A549 (cell line): Measurements from ENCODE around the gene C10orf88. TPM values are rescaled to one million over a fixed set of nuclear protein-coding genes. Genes with fewer than 3 reads are reported as not detected.

Experiments
- ATAC-seq, 2 experiments: fragments of 200-7000 bp in 1 of 2; fragments of >200 bp in 1 of 2; cut with Nextera tagmentation in 1 of 2; cut with Tn5 transposase in 1 of 2; 3 replicates each; pipeline versions ENCODE4 v1.8.0 to v1.9.1; 2018 to 2020; ENCODE audit warnings: mild to moderate bottlenecking in 1 of 2, moderate library complexity in 1 of 2
- CTCF ChIA-PET: fragments of 300-600 bp; sonication (Branson Sonifier 250); formaldehyde crosslinking; extraction: SDS; loops from one replicate; lab custom pipeline; 2021; ENCODE audit warnings: antibody characterized with exemption, inconsistent platforms; lab: Yijun Ruan, JAX
- POLR2A ChIA-PET: fragments of 350-600 bp; formaldehyde crosslinking; extraction: SDS; loops from one replicate; lab custom pipeline; 2021; ENCODE audit warnings: antibody characterized with exemption, inconsistent platforms; lab: Yijun Ruan, JAX
- DNase-seq, 2 experiments: peaks; one replicate each; pipeline versions ENCODE4 v3.0.0 to v3.0.0-alpha.2; 2011 to 2016; ENCODE audit warnings: low read depth in 1 of 2, low spot score in 1 of 2
- FAIRE-seq: peaks from 2 replicates; lab custom pipeline; 2011; peaks lifted over from hg19 to GRCh38; lab: Jason Lieb, UNC
- H3K27ac ChIP-seq, 2 experiments: fragments of >200 bp; sonication (Bioruptor Twin); formaldehyde crosslinking; 3 replicates each; pipeline ENCODE4 v1.5.1; 2016 to 2017
- H3K4me1 ChIP-seq: fragments of >200 bp; sonication (Bioruptor Twin); formaldehyde crosslinking; 3 replicates; pipeline ENCODE4 v1.6.1; 2016
- H3K4me2 ChIP-seq: fragments of >200 bp; sonication (Bioruptor Twin); formaldehyde crosslinking; 3 replicates; pipeline ENCODE4 v1.6.1; 2016
- H3K4me3 ChIP-seq: fragments of >200 bp; sonication (Bioruptor Twin); formaldehyde crosslinking; 3 replicates; pipeline ENCODE4 v1.5.1; 2016
- H3K9me3 ChIP-seq: fragments of >200 bp; sonication (Bioruptor Twin); formaldehyde crosslinking; 3 replicates; pipeline ENCODE4 v1.6.1; 2016
- ATOH8 ChIP-seq: fragments of 250-450 bp; sonication (Bioruptor Pico); IDR thresholded peaks from 2 replicates; pipeline ENCODE4 v1.5.0; 2020; ENCODE audit warnings: low read depth, mild to moderate bottlenecking, moderate library complexity
- CBX2 ChIP-seq: fragments of 200-600 bp; sonication (generic); IDR thresholded peaks from 2 replicates; pipeline ENCODE4 v1.6.1; 2016; ENCODE audit warnings: low read depth, mild to moderate bottlenecking, borderline replicate concordance
- CBX8 ChIP-seq: fragments of 200-600 bp; sonication (generic); IDR thresholded peaks from 2 replicates; pipeline ENCODE4 v1.6.1; 2016
- CHD2 ChIP-seq: fragments of 150-350 bp; IDR thresholded peaks from 2 replicates; pipeline ENCODE4 v1.6.1; 2014; ENCODE audit warnings: low read length; ENCODE audit not compliant: partially characterized antibody
- CHD4 ChIP-seq: fragments of 200-600 bp; sonication (generic); IDR thresholded peaks from 2 replicates; pipeline ENCODE4 v1.6.1; 2016; ENCODE audit warnings: antibody characterized with exemption, mild to moderate bottlenecking, borderline replicate concordance
- E2F6 ChIP-seq: IDR thresholded peaks from 2 replicates; pipeline ENCODE4 v1.6.1; 2012; ENCODE audit warnings: low read depth, borderline replicate concordance
- EHF ChIP-seq: fragments of 250-450 bp; sonication (Bioruptor Pico); IDR thresholded peaks from 2 replicates; pipeline ENCODE4 v1.5.0; 2020; ENCODE audit warnings: mild to moderate bottlenecking
- EHMT2 ChIP-seq: fragments of 200-600 bp; sonication (generic); IDR thresholded peaks from 2 replicates; pipeline ENCODE4 v1.6.1; 2016; ENCODE audit warnings: antibody characterized with exemption, low read depth, mild to moderate bottlenecking, moderate library complexity
- ELK1 ChIP-seq: fragments of 150-350 bp; IDR thresholded peaks from 2 replicates; pipeline ENCODE4 v1.6.1; 2014; ENCODE audit warnings: low read depth, mild to moderate bottlenecking, low read length
- ESRRA ChIP-seq: fragments of 150-350 bp; IDR thresholded peaks from 2 replicates; pipeline ENCODE4 v1.6.1; 2014; ENCODE audit warnings: mild to moderate bottlenecking, low read length, borderline replicate concordance
- FOSL2 ChIP-seq, 2 experiments: fragments of 450-650 bp in 1 of 2; fragments of >200 bp in 1 of 2; sonication (Bioruptor Twin) in 1 of 2; formaldehyde crosslinking; IDR thresholded peaks; 2 replicates each; pipeline versions ENCODE4 v1.5.0 to v1.6.1; 2016 to 2020; ENCODE audit warnings: mild to moderate bottlenecking in 1 of 2, moderate library complexity in 1 of 2
- FOXS1 ChIP-seq: fragments of 250-450 bp; sonication (Bioruptor Pico); IDR thresholded peaks from 2 replicates; pipeline ENCODE4 v1.5.0; 2020; ENCODE audit warnings: mild to moderate bottlenecking, moderate library complexity
- GATA3 ChIP-seq: IDR thresholded peaks from 2 replicates; pipeline ENCODE4 v1.6.1; 2012; ENCODE audit warnings: borderline replicate concordance
- HDAC2 ChIP-seq: fragments of 200-600 bp; sonication (generic); IDR thresholded peaks from 2 replicates; pipeline ENCODE4 v1.6.1; 2016
- HEYL ChIP-seq: fragments of 250-450 bp; sonication (Bioruptor Pico); IDR thresholded peaks from 2 replicates; pipeline ENCODE4 v1.8.0; 2021; ENCODE audit warnings: mild to moderate bottlenecking, moderate library complexity
- HOXB13 ChIP-seq: fragments of 250-450 bp; sonication (Bioruptor Pico); IDR thresholded peaks from 2 replicates; pipeline ENCODE4 v1.5.0; 2020; ENCODE audit warnings: low read depth, mild to moderate bottlenecking, moderate library complexity
- JUNB ChIP-seq: fragments of >200 bp; sonication (Bioruptor Twin); formaldehyde crosslinking; IDR thresholded peaks from 2 replicates; pipeline ENCODE4 v1.6.1; 2016
- MAFK ChIP-seq: fragments of 450-650 bp; IDR thresholded peaks from 2 replicates; pipeline ENCODE4 v1.6.1; 2014; ENCODE audit not compliant: partially characterized antibody
- MAX ChIP-seq: IDR thresholded peaks from 2 replicates; pipeline ENCODE4 v1.6.1; 2012
- NFE2L2 ChIP-seq: fragments of 150-350 bp; conservative IDR thresholded peaks from 2 replicates; pipeline ENCODE4 v1.6.1; 2014; ENCODE audit warnings: low read length
- NR3C1 ChIP-seq: fragments of >200 bp; sonication (Bioruptor Twin); formaldehyde crosslinking; IDR thresholded peaks from 3 replicates; pipeline ENCODE4 v1.6.1; 2017
- PBX3 ChIP-seq: IDR thresholded peaks from 2 replicates; pipeline ENCODE4 v1.6.1; 2012
- RAD21 ChIP-seq, 2 experiments: fragments of >200 bp in 1 of 2; sonication (Bioruptor Twin) in 1 of 2; formaldehyde crosslinking in 1 of 2; IDR thresholded peaks in 1 of 2; conservative IDR thresholded peaks in 1 of 2; 2 replicates in 1 of 2; 3 replicates in 1 of 2; pipeline ENCODE4 v1.6.1; 2012 to 2018; ENCODE audit warnings: inconsistent platforms in 1 of 2
- RCOR1 ChIP-seq: fragments of 150-350 bp; IDR thresholded peaks from 2 replicates; pipeline ENCODE4 v1.6.1; 2014; ENCODE audit warnings: antibody characterized with exemption, low read length, low read depth
- RNF2 ChIP-seq: fragments of 200-600 bp; sonication (generic); IDR thresholded peaks from 2 replicates; pipeline ENCODE4 v1.6.1; 2016; ENCODE audit warnings: low read depth, mild to moderate bottlenecking, antibody characterized with exemption, moderate library complexity, borderline replicate concordance
- SMC3 ChIP-seq: fragments of >200 bp; sonication (Bioruptor Twin); formaldehyde crosslinking; IDR thresholded peaks from 3 replicates; pipeline ENCODE4 v1.6.1; 2018; ENCODE audit warnings: inconsistent platforms
- TP53 ChIP-seq: fragments of 250-450 bp; sonication (Bioruptor Pico); IDR thresholded peaks from 2 replicates; pipeline ENCODE4 v1.5.0; 2021; ENCODE audit warnings: mild to moderate bottlenecking, moderate library complexity
- ZFP36 ChIP-seq: fragments of 450-650 bp; IDR thresholded peaks from 2 replicates; pipeline ENCODE4 v1.6.1; 2014; ENCODE audit warnings: borderline replicate concordance; ENCODE audit not compliant: partially characterized antibody
- ZNF302 ChIP-seq: fragments of 250-450 bp; sonication (Bioruptor Pico); IDR thresholded peaks from 2 replicates; pipeline ENCODE4 v1.9.0; 2021; ENCODE audit warnings: inconsistent platforms, mild to moderate bottlenecking, moderate library complexity
- ZSCAN20 ChIP-seq: fragments of 250-450 bp; sonication (Bioruptor Pico); IDR thresholded peaks from 2 replicates; pipeline ENCODE4 v1.8.0; 2022; ENCODE audit warnings: mild to moderate bottlenecking, moderate library complexity
- WGBS: methylation state at CpG from one replicate; pipeline ENCODE4 v1.1.6; 2017; ENCODE audit errors: missing lambda C conversion rate; 5-methylcytosine and 5-hydroxymethylcytosine counted together
- polyA plus RNA-seq, 4 experiments: library from polyadenylated mRNA; depleted of rRNA in 3 of 4; stranded (reverse); fragments of >200 nt; fragmentation: RNase III in 1 of 4; extraction: RNeasy Plus Mini Kit Qiagen cat#74134 plus additional on column Dnase treatment in 1 of 4; gene quantifications; 2 replicates in 3 of 4; 3 replicates in 1 of 4; pipeline ENCODE4 v1.2.3, GENCODE V29; 2011 to 2017

C10orf88 gene
- polyA plus RNA-seq, 2 of the 4 experiments (the other 2 are of a cell fraction), result 11.0 to 11.9 TPM

GRCh38 chr10:122954731-122955050 lies 664 bp upstream of the C10orf88 start:
- Histone ChIP-seq H3K4me2 (peak overlapping the region; percentile 95), H3K9me3 (peaks cover 9% of the 10 kb centered on the region), H3K4me3 (peak overlapping the region; percentile 96)
- POLR2A ChIA-PET, result interaction anchor here (1.0 to 1.5 kb wide), 5 partner anchors 8 to 75 kb away, joined by 3 to 12 read pairs (median 3); partner anchors contain the start of gene PSTK
- no peak for ATAC-seq
- TF ChIP-seq RNF2, result 0 out of 2 replicates have a peak, but pooled peaks have one; percentile 17
- no peak for TF ChIP-seq CBX8
- TF ChIP-seq SMC3, result no peak
- TF ChIP-seq RCOR1, result no peak
- TF ChIP-seq, all 56 proteins: peak for 1
- Histone ChIP-seq H3K4me1 (peaks cover 18% of the 10 kb centered on the region), H3K27ac (peak overlapping the region; percentile 55 to 85; a peak in 5 of 6 replicates)
- no peak for DNase-seq
- CTCF ChIA-PET, result interaction anchor here (1.3 kb wide), 1 partner anchor 12 kb away, joined by 3 read pairs; no protein-coding TSS in a partner anchor
- no peak for FAIRE-seq
- WGBS, result 63% methylated on average over 13 of the region's 13 CpGs

GRCh38 chr10:122949296-122949695 lies 4.7 kb downstream of the C10orf88 start:
- no peak for ATAC-seq
- Histone ChIP-seq H3K27ac (no peak overlapping the region), H3K9me3 (no peaks in the 10 kb centered on the region), H3K4me2 (no peak overlapping the region), H3K4me3 (no peak overlapping the region), H3K4me1 (peaks cover 15% of the 10 kb centered on the region; the same call in 2 of the 3 replicates)
- WGBS, result 94% methylated on average over 3 of the region's 3 CpGs
- no peak for FAIRE-seq
- ChIA-PET POLR2A (interaction anchor here (1.4 kb wide), 1 partner anchor 31 kb away, joined by 3 read pairs; the partner anchor contains the start of gene PSTK), CTCF (no interaction called here)
- no peak for TF ChIP-seq FOSL2 (IDR thresholded peaks at IDR 0.05)
- no peak for TF ChIP-seq FOSL2 (CRISPR knock-in tag; IDR thresholded peaks at IDR 0.05)
- TF ChIP-seq ZFP36, result no peak
- no peak for TF ChIP-seq E2F6
- no peak for TF ChIP-seq ZNF302 (CRISPR knock-in tag)
- no peak for TF ChIP-seq HDAC2
- no peak for TF ChIP-seq ATOH8 (CRISPR knock-in tag)
- no peak for TF ChIP-seq SMC3
- TF ChIP-seq ZSCAN20 (CRISPR knock-in tag), result no peak
- no peak for TF ChIP-seq MAFK
- no peak for TF ChIP-seq CHD2
- TF ChIP-seq JUNB, result no peak
- TF ChIP-seq HEYL (CRISPR knock-in tag), result no peak
- TF ChIP-seq FOXS1, result no peak
- no peak for TF ChIP-seq CHD4
- TF ChIP-seq RAD21 (conservative IDR thresholded peaks at IDR 0.05 in 1 of 2, IDR thresholded peaks at IDR 0.05 in 1 of 2), result no peak
- TF ChIP-seq CBX2, result no peak
- no peak for TF ChIP-seq PBX3
- DNase-seq, result no peak

GRCh38 chr10:122939856-122940543 lies 14.0 kb downstream of the C10orf88 start:
- ATAC-seq (no peak), FAIRE-seq (no peak), DNase-seq (no peak)
- 95% methylated on average over 1 of the region's 1 CpG for WGBS
- no peaks in the 10 kb centered on the region for H3K4me1 ChIP-seq
- no peak for TF ChIP-seq CBX2
- TF ChIP-seq TP53 (CRISPR knock-in tag), result no peak
- no peak for TF ChIP-seq NFE2L2
- TF ChIP-seq HOXB13 (CRISPR knock-in tag), result no peak
- TF ChIP-seq ESRRA, result no peak
- no peak for TF ChIP-seq EHF (CRISPR knock-in tag)
- no peak for TF ChIP-seq GATA3
- no peak for TF ChIP-seq NR3C1
- TF ChIP-seq ELK1, result no peak
- TF ChIP-seq RCOR1, result no peak
- no peak for TF ChIP-seq ZSCAN20 (CRISPR knock-in tag)
- TF ChIP-seq RAD21 (conservative IDR thresholded peaks at IDR 0.05 in 1 of 2, IDR thresholded peaks at IDR 0.05 in 1 of 2), result no peak
- no peak for TF ChIP-seq RNF2
- TF ChIP-seq EHMT2, result no peak
- TF ChIP-seq MAX, result no peak
- H3K27ac ChIP-seq, result no peak overlapping the region
- ChIA-PET POLR2A (no interaction called here), CTCF (interaction anchor here (1.4 kb wide), 1 partner anchor 14 kb away, joined by 3 read pairs; the partner anchor contains the start of gene C10orf88)
- no peaks in the 10 kb centered on the region for H3K9me3 ChIP-seq
- no peak overlapping the region for H3K4me2 ChIP-seq
- H3K4me3 ChIP-seq, result no peak overlapping the region
